CD14-positive monocyte (primary cell): ENCODE measurements around the gene TEAD1. TPM values are rescaled to one million over a fixed set of nuclear protein-coding genes. Genes with fewer than 3 reads are reported as not detected.

ENCODE experiments used
- DNase-seq, 3 donors: peaks; one replicate each; pipeline ENCODE4 v3.0.0-alpha.2; 2011 to 2022
- H2AFZ ChIP-seq: 2 replicates; pipeline ENCODE4 v1.6.0; 2012; ENCODE audit warnings: mild to moderate bottlenecking, low read depth, low read length, inconsistent platforms; ENCODE audit not compliant: insufficient read depth, poor library complexity, severe bottlenecking
- H3K27ac ChIP-seq, 2 donors: 1 replicate in 1 of 2; 2 replicates in 1 of 2; pipeline ENCODE4 v1.5.1; 2012 to 2013; ENCODE audit warnings: low read length in 2 of 2, control low read depth in 1 of 2, inconsistent platforms in 1 of 2, low read depth in 1 of 2, mild to moderate bottlenecking in 1 of 2
- H3K27me3 ChIP-seq, 2 donors: one replicate each; pipeline versions ENCODE4 v1.6.0 to v1.6.1; 2011 to 2013; ENCODE audit warnings: low read length in 2 of 2; ENCODE audit not compliant: control insufficient read depth in 2 of 2, insufficient read depth in 2 of 2
- H3K36me3 ChIP-seq, 2 donors: replicated peaks in 1 of 2; 1 replicate in 1 of 2; 2 replicates in 1 of 2; pipeline versions ENCODE4 v1.5.1 to v1.6.1; 2012 to 2013; ENCODE audit warnings: low read length in 2 of 2, control low read depth in 1 of 2, inconsistent platforms in 1 of 2, mild to moderate bottlenecking in 1 of 2; ENCODE audit not compliant: insufficient read depth in 2 of 2, control insufficient read depth in 1 of 2
- H3K4me1 ChIP-seq, 2 donors: 1 replicate in 1 of 2; 2 replicates in 1 of 2; pipeline versions ENCODE4 v1.5.1 to v1.6.1; 2012 to 2013; ENCODE audit warnings: low read length in 2 of 2, control low read depth in 1 of 2, inconsistent platforms in 1 of 2, mild to moderate bottlenecking in 1 of 2, moderate library complexity in 1 of 2; ENCODE audit not compliant: insufficient read depth in 2 of 2, control insufficient read depth in 1 of 2
- H3K4me2 ChIP-seq: replicated peaks from 2 replicates; pipeline ENCODE3; 2012; ENCODE audit warnings: low read length, moderate library complexity, mild to moderate bottlenecking; ENCODE audit not compliant: poor library complexity, severe bottlenecking; ENCODE audit errors: extremely low read depth
- H3K4me3 ChIP-seq, 3 experiments: fragments of 200-600 bp in 1 of 3; sonication (generic) in 1 of 3; replicated peaks in 1 of 3; 1 replicate in 2 of 3; 2 replicates in 1 of 3; pipeline ENCODE4 v1.5.1; 2011 to 2013; ENCODE audit warnings: low read length in 3 of 3, mild to moderate bottlenecking in 3 of 3, control low read depth in 2 of 3, low read depth in 2 of 3, inconsistent platforms in 1 of 3, moderate library complexity in 1 of 3
- H3K79me2 ChIP-seq: 2 replicates; pipeline ENCODE4 v1.6.0; 2012; ENCODE audit warnings: mild to moderate bottlenecking, control low read depth, inconsistent platforms, low read length, moderate library complexity; ENCODE audit not compliant: insufficient read depth
- H3K9ac ChIP-seq: 2 replicates; pipeline ENCODE4 v1.6.0; 2017; ENCODE audit warnings: low read length, mild to moderate bottlenecking; ENCODE audit not compliant: insufficient read depth, poor library complexity, severe bottlenecking
- H3K9me3 ChIP-seq, 2 donors: replicated peaks in 1 of 2; 1 replicate in 1 of 2; 2 replicates in 1 of 2; pipeline versions ENCODE4 v1.5.1 to v1.6.1; 2012 to 2013; ENCODE audit warnings: low read length in 2 of 2, control low read depth in 1 of 2; ENCODE audit not compliant: control insufficient read depth in 1 of 2, insufficient read depth in 1 of 2
- H4K20me1 ChIP-seq: 2 replicates; pipeline ENCODE4 v1.6.0; 2012; ENCODE audit warnings: mild to moderate bottlenecking, low read length, control low read depth, moderate library complexity; ENCODE audit not compliant: insufficient read depth
- H3K27ac Mint-ChIP-seq, 7 donors: one replicate each; pipeline ENCODE4 v1.8.0; 2020; ENCODE audit warnings: mild to moderate bottlenecking in 7 of 7, mixed read lengths in 7 of 7, moderate library complexity in 6 of 7, inconsistent platforms in 2 of 7
- H3K27me3 Mint-ChIP-seq, 3 donors: one replicate each; pipeline ENCODE4 v1.8.0; 2021 to 2022; ENCODE audit warnings: low read depth in 3 of 3, mild to moderate bottlenecking in 3 of 3, mixed read lengths in 3 of 3, moderate library complexity in 3 of 3, inconsistent platforms in 1 of 3
- H3K36me3 Mint-ChIP-seq, 2 donors: one replicate each; pipeline ENCODE4 v1.8.0; 2020; ENCODE audit warnings: mixed read lengths in 2 of 2, inconsistent platforms in 1 of 2, mild to moderate bottlenecking in 1 of 2
- H3K4me1 Mint-ChIP-seq: one replicate; pipeline ENCODE4 v1.8.0; 2020; ENCODE audit warnings: mild to moderate bottlenecking, mixed read lengths
- H3K4me3 Mint-ChIP-seq, 2 donors: one replicate each; pipeline ENCODE4 v1.8.0; 2020; ENCODE audit warnings: mild to moderate bottlenecking in 2 of 2, mixed read lengths in 2 of 2, moderate library complexity in 1 of 2
- H3K9me3 Mint-ChIP-seq, 7 donors: one replicate each; pipeline ENCODE4 v1.8.0; 2020 to 2022; ENCODE audit warnings: mixed read lengths in 7 of 7, mild to moderate bottlenecking in 6 of 7, moderate library complexity in 6 of 7, inconsistent platforms in 2 of 7
- CTCF ChIP-seq: fragments of 200-600 bp; IDR thresholded peaks from one replicate; pipeline ENCODE4 v1.8.0; 2022; ENCODE audit warnings: antibody characterized with exemption, mild to moderate bottlenecking
- WGBS: methylation state at CpG from one replicate; pipeline ENCODE4 v1.1.5; 2013; ENCODE audit warnings: missing lambda C conversion rate; ENCODE audit not compliant: insufficient coverage; 5-methylcytosine and 5-hydroxymethylcytosine counted together
- intact Hi-C, 2 donors: fragments of 100-400 bp; cut with micrococcal nuclease; formaldehyde crosslinking; loops; one replicate each; pipeline versions ENCODE4 v1.15.0 to v1.15.1; 2023
- polyA plus RNA-seq, 3 donors: library from polyadenylated mRNA; depleted of rRNA in 1 of 3; unstranded in 2 of 3; stranded (reverse) in 1 of 3; fragments of 300-500 nt in 2 of 3; fragments of >200 nt in 1 of 3; fragmentation: Illumina TruSeq in 2 of 3; gene quantifications; 1 replicate in 2 of 3; 2 replicates in 1 of 3; pipeline ENCODE4 v1.2.3, GENCODE V29; 2012 to 2021

The TEAD1 gene
- polyA plus RNA-seq, 3 donors, result not detected

- H3K4me1 Mint-ChIP-seq, result no peaks in the 10 kb centered on the region
- no peaks in the 10 kb centered on the region for H3K36me3 Mint-ChIP-seq
- Histone ChIP-seq H4K20me1 (no peaks in the 10 kb centered on the region), H3K27me3 (peaks cover 0 to 2% of the 10 kb centered on the region in 2 donors), H3K4me2 (no peak overlapping the region), H3K27ac (no peak overlapping the region), H3K4me1 (no peaks in the 10 kb centered on the region), H3K9me3 (no peaks in the 10 kb centered on the region), H3K36me3 (no peaks in the 10 kb centered on the region), H3K4me3 (no peak overlapping the region), H3K9ac (no peak overlapping the region), H3K79me2 (no peaks in the 10 kb centered on the region), H2AFZ (no peak overlapping the region)
- no peak overlapping the region for H3K4me3 Mint-ChIP-seq
- no peak for TF ChIP-seq CTCF
- no peak overlapping the region for H3K27ac Mint-ChIP-seq
- DNase-seq, result no peak
- WGBS, result 97% methylated on average over 6 of the region's 10 CpGs
- H3K27me3 Mint-ChIP-seq, result peaks cover 3 to 20% (median 11%) of the 10 kb centered on the region in 3 donors
- intact Hi-C loops, result no loop called here
- no peaks in the 10 kb centered on the region for H3K9me3 Mint-ChIP-seq
These were observed 141.8 kb downstream of the TEAD1 start for GRCh38 chr11:12815931-12816494.

- Mint-ChIP-seq H3K9me3 (peaks cover 0 to 3% (median 0%) of the 10 kb centered on the region in 7 donors), H3K27me3 (peaks cover 6 to 18% (median 15%) of the 10 kb centered on the region in 3 donors), H3K4me3 (no peak overlapping the region), H3K36me3 (no peaks in the 10 kb centered on the region), H3K27ac (no peak overlapping the region), H3K4me1 (no peaks in the 10 kb centered on the region)
- no peak overlapping the region for H3K4me2 ChIP-seq
- H3K9me3 ChIP-seq, result no peaks in the 10 kb centered on the region
- intact Hi-C loops, result no loop called here
- no peak for TF ChIP-seq CTCF
- peaks cover 0 to 2% of the 10 kb centered on the region in 2 donors for H3K27me3 ChIP-seq
- no peaks in the 10 kb centered on the region for H4K20me1 ChIP-seq
- H3K9ac ChIP-seq, result no peak overlapping the region
- no peak for DNase-seq
- no peaks in the 10 kb centered on the region for H3K79me2 ChIP-seq
- no peaks in the 10 kb centered on the region for H3K36me3 ChIP-seq
- no peak overlapping the region for H3K4me3 ChIP-seq
- WGBS, result 90% methylated on average over 4 of the region's 6 CpGs
- H2AFZ ChIP-seq, result no peak overlapping the region
- no peak overlapping the region for H3K27ac ChIP-seq
- no peaks in the 10 kb centered on the region for H3K4me1 ChIP-seq
These were observed 143.6 kb downstream of the TEAD1 start for GRCh38 chr11:12817681-12818332.
